K562 (cell line): ENCODE measurements around the gene TAF15. TPM values are rescaled to one million over a fixed set of nuclear protein-coding genes. Genes with fewer than 3 reads are reported as not detected.
A peak's percentile ranks its signal among the peaks of the same experiment; 100 is the strongest.

Experiments used
- ATAC-seq: fragments of 200-7000 bp; cut with Tn5 transposase; 3 replicates; pipeline ENCODE4 v1.9.1; 2020; ENCODE audit warnings: moderate library complexity
- BruUV-seq: library from RNA; stranded (reverse); fragments of 400-500 nt; replicated peaks from 2 replicates; lab custom pipeline; 2021; lab: Mats Ljungman, UMichigan
- CTCF ChIA-PET: fragments of 300-600 bp; formaldehyde crosslinking; extraction: SDS; loops from one replicate; lab custom pipeline; 2021; ENCODE audit warnings: low intra/inter-chr PET ratio; lab: Yijun Ruan, JAX
- POLR2A ChIA-PET: fragments of 300-600, 350-650 bp; sonication (Branson Sonifier 250); formaldehyde crosslinking; extraction: SDS; loops from one replicate; lab custom pipeline; 2021; ENCODE audit warnings: antibody characterized with exemption, inconsistent platforms; lab: Yijun Ruan, JAX
- DNase-seq, 4 experiments: peaks; one replicate each; pipeline versions ENCODE4 v3.0.0 to v3.0.0-alpha.2; 2011 to 2018; ENCODE audit warnings: low spot score in 3 of 4, mixed read lengths in 3 of 4; ENCODE audit errors: extremely low read depth in 1 of 4
- FAIRE-seq: peaks from 2 replicates; lab custom pipeline; 2011; peaks lifted over from hg19 to GRCh38; lab: Jason Lieb, UNC
- H2AFZ ChIP-seq: 2 replicates; pipeline ENCODE4 v1.6.0; 2011; ENCODE audit warnings: low read depth, low read length, control low read depth, inconsistent platforms
- H3K27ac ChIP-seq: fragments of 200-600 bp; 3 replicates; pipeline ENCODE4 v1.8.0; 2011; ENCODE audit warnings: low read depth, mild to moderate bottlenecking, control low read depth, inconsistent platforms, low read length, moderate library complexity, mixed read lengths; ENCODE audit errors: extremely low read depth
- H3K27me3 ChIP-seq, 2 experiments: fragments of 300-600 bp in 1 of 2; 2 replicates in 1 of 2; 3 replicates in 1 of 2; pipeline versions ENCODE4 v1.6.0 to v1.8.0; 2011; ENCODE audit warnings: inconsistent platforms in 2 of 2, low read length in 2 of 2, mild to moderate bottlenecking in 1 of 2, mixed read lengths in 1 of 2, moderate library complexity in 1 of 2; ENCODE audit not compliant: control insufficient read depth in 2 of 2, insufficient read depth in 2 of 2
- H3K36me3 ChIP-seq: fragments of 300-600 bp; 3 replicates; pipeline ENCODE4 v1.8.0; 2011; ENCODE audit warnings: mild to moderate bottlenecking, low read length, inconsistent platforms; ENCODE audit not compliant: control insufficient read depth, insufficient read depth
- H3K4me1 ChIP-seq, 2 experiments: fragments of 200-600 bp in 1 of 2; replicated peaks in 1 of 2; 2 replicates in 1 of 2; 3 replicates in 1 of 2; pipeline versions ENCODE4 v1.5.1 to v1.8.0; 2011; ENCODE audit warnings: inconsistent platforms in 2 of 2, low read length in 2 of 2, mild to moderate bottlenecking in 1 of 2, mixed read lengths in 1 of 2, moderate library complexity in 1 of 2; ENCODE audit not compliant: control insufficient read depth in 2 of 2, insufficient read depth in 2 of 2
- H3K4me2 ChIP-seq: 2 replicates; pipeline ENCODE4 v1.6.1; 2011; ENCODE audit warnings: low read length, control low read depth, inconsistent platforms, mixed read lengths; ENCODE audit not compliant: insufficient read depth
- H3K4me3 ChIP-seq: fragments of 200-600 bp; sonication (generic), shearing (Covaris generic); 2 replicates; pipeline ENCODE4 v1.5.1; 2016; ENCODE audit warnings: control low read depth, inconsistent platforms
- H3K79me2 ChIP-seq: fragments of 200-600 bp; 3 replicates; pipeline ENCODE4 v1.8.0; 2011; ENCODE audit warnings: low read length, inconsistent platforms; ENCODE audit not compliant: control insufficient read depth, insufficient read depth
- H3K9ac ChIP-seq, 2 experiments: 2 replicates each; pipeline versions ENCODE4 v1.6.0 to v1.6.1; 2011; ENCODE audit warnings: low read depth in 2 of 2, low read length in 2 of 2, control low read depth in 1 of 2, inconsistent platforms in 1 of 2, mild to moderate bottlenecking in 1 of 2, mixed read lengths in 1 of 2; ENCODE audit not compliant: insufficient read depth in 1 of 2
- H3K9me1 ChIP-seq: one replicate; pipeline ENCODE4 v1.6.0; 2011; ENCODE audit warnings: inconsistent platforms, mild to moderate bottlenecking, low read length, moderate library complexity; ENCODE audit not compliant: control insufficient read depth, insufficient read depth
- H3K9me3 ChIP-seq: replicated peaks from 2 replicates; pipeline ENCODE4 v1.5.1; 2011; ENCODE audit warnings: low read depth, low read length, inconsistent platforms; ENCODE audit not compliant: control insufficient read depth, insufficient read depth
- H4K20me1 ChIP-seq: replicated peaks from 2 replicates; pipeline ENCODE4 v1.6.1; 2011; ENCODE audit warnings: low read length, inconsistent platforms, mixed read lengths; ENCODE audit not compliant: control insufficient read depth, insufficient read depth
- CEBPG ChIP-seq, 3 experiments: fragments of 200-800 bp in 1 of 3; sonication (Bioruptor generic) in 1 of 3; sonication (generic) in 1 of 3; formaldehyde crosslinking in 1 of 3; IDR thresholded peaks in 2 of 3; conservative IDR thresholded peaks in 1 of 3; 2 replicates each; pipeline versions ENCODE4 v1.6.1 to v1.8.0; 2016 to 2022; ENCODE audit warnings: missing compliant biosample characterization in 2 of 3, missing genetic modification characterization in 2 of 3, mild to moderate bottlenecking in 1 of 3, missing genetic modification reagents in 1 of 3
- FOXM1 ChIP-seq, 2 experiments: fragments of 450-650 bp in 1 of 2; sonication (generic) in 1 of 2; formaldehyde crosslinking in 1 of 2; IDR thresholded peaks; 2 replicates each; pipeline versions ENCODE4 v1.6.1 to v1.9.0; 2017 to 2022; ENCODE audit warnings: low read depth in 2 of 2, mild to moderate bottlenecking in 2 of 2, missing genetic modification reagents in 1 of 2, moderate library complexity in 1 of 2
- GATA2 ChIP-seq: sonication (generic); formaldehyde crosslinking; IDR thresholded peaks from 2 replicates; pipeline ENCODE4 v1.4.0; 2020; ENCODE audit warnings: mild to moderate bottlenecking, missing genetic modification reagents
- KHSRP ChIP-seq: fragments of 450-650 bp; IDR thresholded peaks from 2 replicates; pipeline ENCODE4 v1.6.1; 2017
- MBD2 ChIP-seq: sonication (generic); IDR thresholded peaks from 2 replicates; pipeline ENCODE4 v1.6.1; 2016; ENCODE audit warnings: low read depth, borderline replicate concordance
- NFE2 ChIP-seq: IDR thresholded peaks from 2 replicates; pipeline ENCODE4 v1.6.1; 2014; ENCODE audit warnings: antibody characterized with exemption, low read depth
- NR3C1 ChIP-seq: sonication (generic); formaldehyde crosslinking; IDR thresholded peaks from 2 replicates; pipeline ENCODE4 v1.8.1; 2022; ENCODE audit warnings: missing genetic modification reagents
- POLR2A ChIP-seq: fragments of 450-650 bp; conservative IDR thresholded peaks from 2 replicates; pipeline ENCODE4 v1.6.1; 2016
- POLR2AphosphoS2 ChIP-seq: IDR thresholded peaks from 2 replicates; pipeline ENCODE4 v1.6.1; 2012; ENCODE audit warnings: low read length, improper control_type of control experiment
- POLR2B ChIP-seq: fragments of 450-650 bp; IDR thresholded peaks from 2 replicates; pipeline ENCODE4 v1.6.1; 2018; ENCODE audit warnings: low read depth; ENCODE audit not compliant: partially characterized antibody
- RFX7 ChIP-seq: fragments of 250-450 bp; sonication (Bioruptor Pico); IDR thresholded peaks from 2 replicates; pipeline ENCODE4 v1.5.1; 2021; ENCODE audit warnings: mild to moderate bottlenecking
- SIN3A ChIP-seq, 2 experiments: fragments of 150-350 bp in 1 of 2; IDR thresholded peaks; 2 replicates each; pipeline ENCODE4 v1.6.1; 2011 to 2016; ENCODE audit warnings: borderline replicate concordance in 2 of 2, low read depth in 2 of 2, low read length in 2 of 2, mild to moderate bottlenecking in 2 of 2, moderate library complexity in 2 of 2; ENCODE audit not compliant: control insufficient read depth in 1 of 2
- ZNF384 ChIP-seq: IDR thresholded peaks from 2 replicates; pipeline ENCODE4 v1.6.1; 2012; ENCODE audit warnings: low read depth, low read length, improper control_type of control experiment
- ZZZ3 ChIP-seq: fragments of 450-650 bp; IDR thresholded peaks from 2 replicates; pipeline ENCODE4 v1.6.1; 2016; ENCODE audit warnings: antibody characterized with exemption, mild to moderate bottlenecking, moderate library complexity
- WGBS: fragments of 100-300 bp; shearing (Covaris generic); methylation state at CpG from one replicate; pipeline ENCODE4 v1.1.6; 2016; ENCODE audit warnings: low coverage, mixed read lengths; ENCODE audit not compliant: insufficient coverage; ENCODE audit errors: missing lambda C conversion rate; 5-methylcytosine and 5-hydroxymethylcytosine counted together
- in situ Hi-C: fragments of 300-500 bp; cut with MboI; formaldehyde crosslinking; loops from 4 replicates; pipeline ENCODE4 v1.15.0; 2018; ENCODE audit warnings: inconsistent platforms, mixed read lengths
- intact Hi-C: fragments of 100-400 bp; cut with micrococcal nuclease; formaldehyde crosslinking; loops from 2 replicates; pipeline ENCODE4 v1.14.2; 2022
- polyA plus RNA-seq, 8 experiments: library from polyadenylated mRNA; depleted of rRNA in 4 of 8; stranded (reverse) in 5 of 8; unstranded in 3 of 8; fragments of >200 nt; fragmentation: Nextera tagmentation in 2 of 8; fragmentation: Illumina TruSeq in 1 of 8; extraction: Ambion mirVana in 2 of 8; extraction: Trizol in 1 of 8; gene quantifications; 2 replicates each; pipeline versions ENCODE4 v1.2.1 to v1.2.3, GENCODE V29; 2011 to 2014; ENCODE audit warnings: inconsistent platforms in 1 of 8, missing spikeins in 1 of 8
- total RNA-seq, 7 experiments: library from RNA; depleted of rRNA in 6 of 7; stranded (reverse); fragments of >200 nt in 6 of 7; fragmentation: Illumina TruSeq in 2 of 7; extraction: Trizol in 2 of 7; gene quantifications; 2 replicates each; pipeline versions ENCODE4 v1.2.1 to v1.2.3, GENCODE V29; 2011 to 2021; ENCODE audit warnings: low replicate concordance in 1 of 7
- TF ChIP-seq, protein P1 (sequence below): IDR thresholded peaks from 3 replicates; pipeline ENCODE4 v1.6.1; 2011; ENCODE audit warnings: borderline replicate concordance, mild to moderate bottlenecking; ENCODE audit not compliant: insufficient read length, insufficient read depth
- TF ChIP-seq, protein P2 (sequence below), 2 experiments: fragments of 250-450 bp in 1 of 2; fragments of 450-650 bp in 1 of 2; sonication (Bioruptor Pico) in 1 of 2; IDR thresholded peaks; 2 replicates each; pipeline versions ENCODE4 v1.6.1 to v1.8.0; 2016 to 2021; ENCODE audit warnings: mild to moderate bottlenecking in 2 of 2, moderate library complexity in 2 of 2, missing compliant biosample characterization in 1 of 2, missing genetic modification characterization in 1 of 2
- TF ChIP-seq, protein P3 (sequence below), 2 experiments: fragments of 450-650 bp in 1 of 2; sonication (generic) in 1 of 2; formaldehyde crosslinking in 1 of 2; IDR thresholded peaks in 1 of 2; conservative IDR thresholded peaks in 1 of 2; 2 replicates each; pipeline versions ENCODE4 v1.6.1 to v1.8.1; 2016 to 2023; ENCODE audit warnings: mild to moderate bottlenecking in 2 of 2, moderate library complexity in 2 of 2, inconsistent platforms in 1 of 2, missing genetic modification reagents in 1 of 2
- TF ChIP-seq, protein P4 (sequence below): fragments of 250-450 bp; sonication (Bioruptor Pico); IDR thresholded peaks from 2 replicates; pipeline ENCODE4 v1.9.0; 2021; ENCODE audit warnings: mild to moderate bottlenecking

The TAF15 gene
- total and polyA plus RNA-seq, 9 of the 15 experiments (the other 6 are each of a cell fraction or from before 2014, with no cell fraction given) = 4.1 to 272 (median 56.8) TPM

DNA sequence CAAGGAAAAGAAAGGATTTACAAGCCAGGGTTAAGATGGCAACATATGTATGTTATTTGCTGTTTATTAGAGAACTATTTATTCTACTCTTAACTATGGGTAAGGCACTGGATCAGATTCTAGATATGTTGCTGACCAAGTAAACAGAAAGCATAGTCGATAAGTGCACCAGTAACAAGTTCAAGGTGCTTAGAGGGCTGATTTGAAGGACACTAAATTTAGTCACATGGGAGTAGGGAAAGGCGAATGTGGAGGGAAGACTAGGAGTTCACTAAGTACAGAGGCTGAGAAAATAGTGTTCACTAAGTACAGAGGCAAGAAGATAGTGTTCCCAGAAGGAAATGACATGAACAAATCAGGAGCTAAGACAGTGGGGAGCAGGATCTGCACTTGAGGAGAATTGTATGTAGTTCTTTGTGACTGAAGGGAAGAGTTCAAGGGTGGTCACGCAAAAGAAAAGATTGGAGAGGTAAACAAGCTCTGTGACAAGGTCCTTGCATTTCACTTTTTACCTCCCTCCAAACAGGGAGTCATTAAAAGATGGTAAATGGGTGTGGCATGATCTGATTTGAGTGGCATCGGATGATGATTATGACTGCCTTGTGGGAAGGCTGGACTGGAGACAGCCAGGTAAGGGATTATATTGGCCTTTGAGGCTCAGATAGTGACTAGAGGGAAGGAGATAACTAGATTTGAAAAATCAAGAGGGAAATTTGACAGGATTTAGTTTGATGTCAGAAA is 38.5 kb downstream of the TAF15 start:
- FAIRE-seq (no peak), ATAC-seq (peak; percentile 23), DNase-seq (no peak)
- in situ Hi-C loops = no loop called here
- no peak overlapping the region for H3K4me2 ChIP-seq
- H2AFZ ChIP-seq = no peak overlapping the region
- H3K4me1 ChIP-seq = no peaks in the 10 kb centered on the region
- H3K79me2 ChIP-seq = no peaks in the 10 kb centered on the region
- H3K36me3 ChIP-seq = peaks cover 64% of the 10 kb centered on the region
- BruUV-seq = no TSS peak
- H3K9ac ChIP-seq = no peak overlapping the region
- CTCF ChIA-PET = no interaction called here
- H3K27me3 ChIP-seq = no peaks in the 10 kb centered on the region
- no peaks in the 10 kb centered on the region for H3K9me1 ChIP-seq
- H3K27ac ChIP-seq = no peak overlapping the region
- intact Hi-C loops = loop anchor here (5.0 to 10.0 kb wide), 2 partner anchors 94 to 227 kb away; partner anchors contain the start of gene LYZL6
- no peaks in the 10 kb centered on the region for H3K9me3 ChIP-seq
- WGBS = 85% methylated on average over 4 of the region's 4 CpGs
- POLR2A ChIA-PET = interaction anchor here (0.6 to 2.8 kb wide), 11 partner anchors 10 to 302 kb away, joined by 3 to 19 read pairs (median 3); no protein-coding TSS in a partner anchor
- no peak overlapping the region for H3K4me3 ChIP-seq
- no peaks in the 10 kb centered on the region for H4K20me1 ChIP-seq
- no peak for TF ChIP-seq RFX7 (CRISPR knock-in tag)
- TF ChIP-seq, protein P1, sequence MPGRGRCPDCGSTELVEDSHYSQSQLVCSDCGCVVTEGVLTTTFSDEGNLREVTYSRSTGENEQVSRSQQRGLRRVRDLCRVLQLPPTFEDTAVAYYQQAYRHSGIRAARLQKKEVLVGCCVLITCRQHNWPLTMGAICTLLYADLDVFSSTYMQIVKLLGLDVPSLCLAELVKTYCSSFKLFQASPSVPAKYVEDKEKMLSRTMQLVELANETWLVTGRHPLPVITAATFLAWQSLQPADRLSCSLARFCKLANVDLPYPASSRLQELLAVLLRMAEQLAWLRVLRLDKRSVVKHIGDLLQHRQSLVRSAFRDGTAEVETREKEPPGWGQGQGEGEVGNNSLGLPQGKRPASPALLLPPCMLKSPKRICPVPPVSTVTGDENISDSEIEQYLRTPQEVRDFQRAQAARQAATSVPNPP = no peak
- TF ChIP-seq ZNF384 = no peak
- TF ChIP-seq MBD2 = 0 out of 2 replicates have a peak, but pooled peaks have one; percentile 17
- TF ChIP-seq KHSRP = peak; percentile 35; the same call in 1 of the 2 replicates
- TF ChIP-seq, protein P2, sequence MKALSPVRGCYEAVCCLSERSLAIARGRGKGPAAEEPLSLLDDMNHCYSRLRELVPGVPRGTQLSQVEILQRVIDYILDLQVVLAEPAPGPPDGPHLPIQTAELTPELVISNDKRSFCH (CRISPR knock-in tag; IDR thresholded peaks at IDR 0.05) = no peak
- TF ChIP-seq, protein P2 (tag; IDR thresholded peaks at IDR 0.05) = no peak
- no peak for TF ChIP-seq FOXM1 (IDR thresholded peaks at IDR 0.05; ENCODE audit: low read depth)
- TF ChIP-seq FOXM1 (CRISPR knock-in tag; IDR thresholded peaks at IDR 0.05; ENCODE audit: low read depth) = no peak
- 0 out of 4 replicates have a peak, but pooled peaks of 1 of the 2 experiments have one; percentile 20 for TF ChIP-seq SIN3A (IDR thresholded peaks at IDR 0.05; ENCODE audit: borderline replicate concordance in 2 of 2, control insufficient read depth in 1 of 2, low read depth in 2 of 2, low read length in 2 of 2)
- no peak for TF ChIP-seq ZZZ3
- no peak for TF ChIP-seq CEBPG (CRISPR knock-in tag; IDR thresholded peaks at IDR 0.05)
- TF ChIP-seq CEBPG (tag; conservative IDR thresholded peaks at IDR 0.05 in 1 of 2, IDR thresholded peaks at IDR 0.05 in 1 of 2) = no peak
- TF ChIP-seq POLR2AphosphoS2 = peak; percentile 64; the same call in 1 of the 2 replicates
- peak; percentile 76 for TF ChIP-seq POLR2B
- no peak for TF ChIP-seq NR3C1 (CRISPR knock-in tag)
- TF ChIP-seq, protein P3, sequence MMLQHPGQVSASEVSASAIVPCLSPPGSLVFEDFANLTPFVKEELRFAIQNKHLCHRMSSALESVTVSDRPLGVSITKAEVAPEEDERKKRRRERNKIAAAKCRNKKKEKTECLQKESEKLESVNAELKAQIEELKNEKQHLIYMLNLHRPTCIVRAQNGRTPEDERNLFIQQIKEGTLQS (IDR thresholded peaks at IDR 0.05) = no peak
- TF ChIP-seq, protein P3 (CRISPR knock-in tag; conservative IDR thresholded peaks at IDR 0.05) = no peak
- TF ChIP-seq NFE2 = no peak
- TF ChIP-seq, protein P4, sequence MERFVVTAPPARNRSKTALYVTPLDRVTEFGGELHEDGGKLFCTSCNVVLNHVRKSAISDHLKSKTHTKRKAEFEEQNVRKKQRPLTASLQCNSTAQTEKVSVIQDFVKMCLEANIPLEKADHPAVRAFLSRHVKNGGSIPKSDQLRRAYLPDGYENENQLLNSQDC (CRISPR knock-in tag) = no peak
- TF ChIP-seq POLR2A = peak; percentile 71
- TF ChIP-seq GATA2 (CRISPR knock-in tag) = no peak
